GM19240 (cell line): Measurements from ENCODE around the gene SPATA2L.
"Not testable (repeated sequence)": the region's sequence is repeated elsewhere in the genome, so short reads cannot be mapped to it uniquely, and the experiment has no call there.

Experiments
- DNase-seq: peaks from one replicate; pipeline ENCODE4 v3.0.0; 2011; ENCODE audit warnings: low spot score; ENCODE audit not compliant: insufficient read length

SPATA2L gene

DNA sequence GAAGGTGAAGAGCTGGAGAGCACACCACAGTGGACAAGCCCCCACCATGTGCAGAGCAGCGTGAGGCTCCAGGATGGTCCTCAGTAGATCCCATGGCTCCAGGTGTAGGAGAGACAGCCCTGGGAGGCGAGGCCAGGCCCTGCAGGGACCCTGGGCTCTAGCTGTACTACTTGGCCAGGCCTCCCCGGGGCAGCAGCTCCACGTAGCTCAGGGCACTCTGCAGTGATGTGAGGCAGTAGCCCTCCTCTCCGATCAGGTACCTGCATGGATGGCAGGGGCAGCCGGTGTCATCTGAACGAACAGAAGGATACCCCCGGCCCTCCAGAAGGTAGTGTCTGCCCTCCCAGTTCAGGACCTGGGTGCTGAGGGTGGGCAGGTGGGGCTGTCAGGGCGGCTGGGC lies 6.2 kb upstream of the SPATA2L start:
- no peak for DNase-seq

DNA sequence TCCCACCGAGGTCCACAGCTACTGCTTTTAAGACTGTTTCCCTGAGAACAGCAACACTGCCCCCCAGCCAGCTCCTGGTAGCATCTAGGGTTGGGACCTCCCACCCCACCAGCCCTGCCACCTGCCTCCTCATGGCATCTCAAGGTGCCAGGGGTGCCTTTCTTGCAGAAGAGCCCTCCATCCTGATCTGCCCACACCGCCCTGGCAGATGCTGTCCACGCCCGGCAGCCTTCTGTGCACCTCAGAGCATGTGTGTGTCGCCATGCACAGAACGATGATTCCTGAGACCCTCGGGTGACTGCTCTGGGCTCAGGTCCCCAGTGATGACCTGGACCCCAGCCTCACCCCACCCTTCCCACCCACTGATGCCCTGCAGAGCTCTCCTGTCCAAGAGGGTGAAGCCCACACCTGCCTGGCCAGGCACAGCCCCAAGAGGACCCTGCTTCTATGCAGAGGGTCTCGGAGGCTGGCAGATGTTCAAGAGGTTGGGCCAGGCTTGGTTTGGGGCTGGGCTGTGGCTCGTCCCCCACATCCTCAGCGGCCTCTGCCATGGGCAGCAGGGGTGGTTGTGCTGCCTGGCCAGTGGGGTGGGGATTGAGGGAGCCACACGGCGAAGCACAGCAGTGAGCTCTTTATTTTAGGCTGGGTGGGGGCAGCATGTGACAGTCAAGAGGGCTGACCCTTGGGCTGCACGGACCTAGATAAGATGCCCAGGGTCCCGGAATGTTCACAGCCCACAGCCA lies 5.2 kb upstream of the SPATA2L start:
- no peak for DNase-seq

DNA sequence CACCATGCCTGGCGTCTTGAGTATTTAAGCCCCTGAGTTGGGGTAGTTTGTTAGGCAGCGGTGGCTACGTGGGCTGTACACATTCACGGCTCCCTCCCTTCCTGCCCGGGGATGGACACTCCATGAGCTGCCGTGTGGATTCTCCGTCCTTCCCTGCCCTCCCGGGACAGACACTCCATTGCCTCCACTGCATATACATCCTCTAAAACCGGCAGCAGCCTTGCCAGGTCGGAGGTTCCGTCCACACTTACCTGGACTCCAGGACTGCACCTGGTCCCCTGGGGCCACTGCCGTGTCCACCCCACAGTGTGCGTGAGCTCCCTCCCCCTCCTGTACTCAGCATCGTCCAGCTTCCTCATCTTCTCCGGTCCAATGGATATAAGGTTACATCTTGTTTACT lies 3.5 kb upstream of the SPATA2L start:
- no peak for DNase-seq

DNA sequence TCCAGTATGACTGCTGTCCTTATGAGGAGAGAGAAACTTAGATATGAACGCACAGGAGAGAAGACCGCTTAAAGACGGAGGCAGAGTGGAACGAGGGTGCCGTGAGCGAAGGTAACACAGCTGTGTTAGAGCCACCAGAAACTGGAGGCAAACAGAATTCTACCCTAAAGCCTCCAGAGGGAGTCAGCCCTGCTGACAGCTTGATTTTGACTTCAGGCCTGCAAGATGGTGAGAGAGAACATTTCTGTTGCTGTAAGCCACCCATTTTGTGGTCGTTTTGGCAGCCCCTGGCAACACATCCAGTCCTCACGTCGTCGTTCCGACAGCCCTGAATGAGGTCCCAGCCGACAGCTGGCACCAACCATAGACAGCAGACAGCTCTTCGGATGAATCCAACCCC lies 2.8 kb upstream of the SPATA2L start:
- DNase-seq = no peak

DNA sequence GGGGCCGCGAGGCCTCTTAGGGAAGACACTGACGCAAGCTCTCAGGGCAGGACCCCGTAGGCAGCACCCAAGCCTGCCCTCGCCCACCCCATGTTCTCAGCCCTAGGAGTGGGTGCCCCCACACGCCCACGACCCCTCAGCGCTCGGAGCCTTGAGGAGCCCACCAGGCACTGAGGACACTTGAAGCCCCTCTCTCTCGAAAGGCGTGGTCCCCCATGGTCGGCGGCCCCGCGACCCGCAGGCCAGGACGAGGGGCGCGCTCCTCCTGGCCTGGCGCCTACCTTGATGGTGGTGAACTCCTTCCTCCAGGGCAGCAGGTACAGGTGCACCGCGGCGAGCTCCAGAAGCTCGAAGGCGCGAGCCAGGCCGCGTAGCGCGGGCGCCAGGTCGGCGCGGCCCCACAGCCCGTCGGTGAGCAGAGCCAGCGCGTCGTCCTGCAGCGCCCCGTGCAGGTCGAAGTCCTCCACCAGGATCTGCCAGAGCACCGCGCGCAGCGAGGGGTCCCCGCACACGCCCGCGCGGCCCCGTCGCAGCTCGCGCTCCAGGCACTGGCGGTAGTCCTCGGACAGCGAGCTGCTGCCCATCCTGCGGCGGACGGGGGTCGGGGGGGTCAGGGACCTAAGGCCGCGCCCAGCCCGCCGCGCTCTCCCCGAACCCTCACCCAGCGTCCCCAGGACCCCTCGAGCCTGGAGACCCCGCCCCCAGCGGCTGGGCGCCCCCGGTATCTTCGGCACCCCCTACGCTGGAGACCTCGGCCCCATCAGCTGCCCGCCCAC lies 668 bp downstream of the SPATA2L start:
- no peak for DNase-seq

DNA sequence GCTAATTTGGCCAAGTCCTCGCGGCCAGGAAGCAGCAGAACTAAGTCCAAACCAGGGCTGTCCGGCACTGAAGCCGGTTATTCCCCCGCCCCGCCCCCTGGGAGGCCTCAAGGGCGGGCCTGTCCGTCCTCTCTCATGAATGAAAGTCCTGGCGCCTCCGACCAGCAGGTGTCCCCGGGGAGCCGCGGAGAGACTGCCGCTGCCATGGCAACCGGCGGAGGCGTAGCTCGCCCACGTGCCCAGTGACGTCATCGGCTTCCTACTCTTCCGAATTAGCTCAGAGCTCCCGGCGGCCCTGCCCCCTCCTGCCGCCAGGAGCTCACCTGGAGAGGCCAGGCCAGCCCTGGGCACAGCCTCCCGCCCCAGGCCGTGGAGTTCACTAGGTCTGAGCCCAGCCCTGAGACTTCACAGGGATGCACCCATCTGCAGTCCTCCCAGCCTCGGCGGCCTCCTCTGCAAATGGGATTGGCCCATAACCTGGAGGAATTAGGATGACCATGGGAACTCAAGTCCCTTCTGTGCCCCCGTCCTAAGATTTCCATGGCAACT lies 1.3 kb downstream of the SPATA2L start:
- peak; percentile 99 for DNase-seq

DNA sequence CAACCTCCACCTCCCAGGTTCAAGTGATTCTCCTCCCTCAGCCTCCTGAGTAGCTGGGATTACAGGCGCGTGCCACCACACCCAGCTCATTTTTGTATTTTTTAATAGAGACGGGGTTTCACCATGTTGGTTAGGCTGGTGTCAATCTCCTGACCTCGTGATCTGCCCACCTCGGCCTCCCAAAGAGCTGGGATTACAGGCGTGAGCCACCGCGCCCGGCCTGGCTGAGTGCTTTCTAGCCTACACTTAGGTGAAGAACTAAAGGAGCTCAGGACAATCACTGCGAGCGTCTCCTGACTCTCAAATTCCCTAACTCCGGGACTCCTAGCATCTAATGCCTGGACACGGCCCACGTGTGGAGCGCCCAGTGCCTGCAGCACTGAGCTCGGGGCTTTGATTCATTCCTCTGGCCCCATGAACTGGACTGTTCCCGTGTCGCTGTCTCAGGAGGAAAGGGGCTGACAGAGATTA lies 1.8 kb downstream of the SPATA2L start:
- DNase-seq = not testable (repeated sequence)

DNA sequence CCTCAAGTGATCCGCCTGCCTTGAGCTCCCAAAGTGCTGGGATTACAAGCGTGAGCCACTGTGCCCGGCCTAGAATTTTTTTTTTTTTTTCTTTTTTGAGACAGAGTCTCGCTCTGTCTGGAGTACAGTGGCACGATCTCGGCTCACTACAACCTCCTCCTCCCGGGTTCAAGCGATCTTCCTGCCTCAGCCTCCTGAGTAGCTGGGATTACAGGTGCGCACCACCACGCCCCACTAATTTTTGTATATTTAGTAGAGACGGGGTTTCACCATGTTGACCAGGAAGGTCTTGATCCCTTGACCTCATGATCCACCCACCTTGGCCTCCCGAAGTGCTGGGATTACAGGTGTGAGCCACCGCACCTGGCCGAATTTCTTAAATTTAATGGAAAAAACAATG lies 2.8 kb downstream of the SPATA2L start:
- not testable (repeated sequence) for DNase-seq

DNA sequence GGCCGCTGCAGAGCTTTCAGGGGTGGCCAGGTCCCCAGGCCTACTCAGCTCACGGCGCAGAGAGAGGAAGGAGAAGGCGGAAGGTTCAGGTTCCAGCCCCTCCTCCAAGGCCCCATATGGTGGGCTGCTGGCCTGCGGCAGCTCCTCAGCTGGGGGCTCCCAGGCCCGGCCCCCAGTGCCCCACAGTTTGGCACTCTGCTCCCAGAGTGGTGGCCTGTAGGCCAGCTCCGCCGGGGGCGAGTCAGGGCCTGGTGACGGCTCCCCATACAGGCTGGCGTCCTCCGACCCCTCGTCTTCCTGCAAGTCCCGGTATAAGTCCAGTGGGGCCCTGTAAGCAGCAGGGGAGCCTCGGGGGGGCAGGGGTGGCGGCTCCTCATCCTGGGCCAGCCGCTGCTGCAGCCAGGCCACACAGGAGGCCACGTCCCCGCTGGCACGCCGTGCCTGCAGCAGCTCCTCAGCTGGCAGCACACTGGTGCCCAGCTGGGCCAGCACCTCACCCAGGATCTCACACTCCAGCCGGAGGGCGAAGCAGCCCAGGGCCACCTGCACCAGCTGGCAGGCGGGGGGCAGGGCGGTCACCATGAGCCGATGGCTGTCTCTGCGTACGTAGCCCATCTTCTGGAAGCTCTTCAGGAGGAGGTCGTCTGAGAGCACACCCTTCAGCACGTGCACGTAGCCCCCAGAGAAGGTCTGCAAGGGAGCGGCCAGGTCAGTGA lies 3.7 kb downstream of the SPATA2L start:
- DNase-seq = no peak

DNA sequence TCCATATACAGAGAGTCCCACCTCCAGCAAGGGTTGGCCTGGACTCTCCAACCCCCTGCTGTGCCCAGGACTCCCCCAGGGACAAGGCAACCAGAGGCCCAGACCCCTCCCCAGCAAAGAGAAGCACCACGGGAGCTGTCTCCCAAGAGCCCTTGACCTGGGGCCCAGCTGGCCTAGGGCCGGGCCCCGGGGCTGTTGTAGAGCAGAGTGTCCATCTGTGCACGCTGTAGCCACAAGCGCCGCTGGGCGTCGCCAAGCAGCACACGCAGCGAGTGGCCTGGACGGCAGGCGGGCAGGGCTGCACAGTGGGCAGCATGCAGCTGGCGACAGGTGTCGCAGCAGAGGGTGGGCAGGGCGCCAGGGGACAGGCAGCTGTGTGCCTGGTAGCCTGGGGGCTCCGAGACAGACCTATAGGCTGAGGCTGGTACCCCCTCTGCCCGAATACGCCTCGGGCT lies 4.3 kb downstream of the SPATA2L start:
- no peak for DNase-seq

DNA sequence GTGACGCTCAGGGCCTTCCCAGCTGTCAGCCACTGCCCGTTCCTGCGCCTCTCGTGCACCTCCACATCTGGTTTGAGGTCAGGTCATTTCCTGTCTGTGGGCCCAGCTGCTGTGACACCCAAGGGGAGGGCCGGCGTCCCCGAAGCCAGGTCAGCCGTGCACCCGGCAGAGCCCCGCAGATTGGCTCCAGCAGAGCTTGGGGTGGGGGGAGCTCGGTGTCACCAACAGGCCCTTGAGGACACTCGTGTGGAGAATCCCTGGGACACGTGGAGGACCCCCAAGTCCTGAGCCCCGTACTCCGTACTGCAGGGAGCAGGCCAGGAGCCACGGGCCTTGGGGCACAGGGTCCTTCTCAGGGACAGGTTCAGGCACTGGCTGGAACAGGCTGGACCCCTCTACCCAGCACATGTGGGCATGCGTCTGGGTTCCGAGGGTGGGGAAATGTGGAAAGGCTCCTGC lies 4.8 kb downstream of the SPATA2L start:
- no peak for DNase-seq

DNA sequence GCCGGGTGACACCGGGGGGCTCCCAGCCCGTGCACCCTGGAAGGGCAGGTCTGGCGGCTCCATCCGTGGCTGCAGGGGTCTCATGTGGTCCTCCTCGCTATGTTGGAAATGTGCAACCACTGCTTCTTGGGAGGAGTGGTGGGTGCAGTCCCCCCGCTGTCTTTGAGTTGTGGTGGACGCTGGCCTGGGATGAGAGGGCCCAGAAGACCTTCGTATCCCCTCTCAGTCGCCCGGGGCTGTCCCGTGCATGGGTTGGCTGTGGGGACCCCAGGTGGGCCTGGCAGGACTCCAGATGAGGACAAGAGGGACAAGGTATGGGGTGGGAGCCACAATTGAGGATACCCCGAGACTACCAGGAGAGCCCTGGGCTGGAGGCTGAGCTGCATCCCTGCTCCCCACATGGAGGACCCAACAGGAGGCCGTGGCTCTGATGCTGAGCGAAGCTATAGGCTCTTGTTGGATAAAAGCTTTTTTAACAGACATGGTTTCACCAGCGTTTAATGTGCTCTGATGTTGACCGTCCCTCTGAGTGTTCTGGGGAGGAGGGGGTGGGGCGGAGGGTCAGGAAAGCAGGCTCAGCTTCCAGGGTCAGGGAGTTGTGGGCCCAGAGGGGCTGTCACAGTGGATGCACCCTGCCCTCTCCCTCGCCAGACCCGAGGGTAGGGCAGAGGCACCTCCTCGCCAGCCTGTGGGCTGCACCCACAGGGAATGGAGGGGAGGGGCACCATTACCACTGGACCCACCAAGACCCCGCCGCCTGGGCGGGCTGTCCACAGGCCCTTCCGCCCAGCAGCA lies 5.4 kb downstream of the SPATA2L start:
- DNase-seq = no peak

DNA sequence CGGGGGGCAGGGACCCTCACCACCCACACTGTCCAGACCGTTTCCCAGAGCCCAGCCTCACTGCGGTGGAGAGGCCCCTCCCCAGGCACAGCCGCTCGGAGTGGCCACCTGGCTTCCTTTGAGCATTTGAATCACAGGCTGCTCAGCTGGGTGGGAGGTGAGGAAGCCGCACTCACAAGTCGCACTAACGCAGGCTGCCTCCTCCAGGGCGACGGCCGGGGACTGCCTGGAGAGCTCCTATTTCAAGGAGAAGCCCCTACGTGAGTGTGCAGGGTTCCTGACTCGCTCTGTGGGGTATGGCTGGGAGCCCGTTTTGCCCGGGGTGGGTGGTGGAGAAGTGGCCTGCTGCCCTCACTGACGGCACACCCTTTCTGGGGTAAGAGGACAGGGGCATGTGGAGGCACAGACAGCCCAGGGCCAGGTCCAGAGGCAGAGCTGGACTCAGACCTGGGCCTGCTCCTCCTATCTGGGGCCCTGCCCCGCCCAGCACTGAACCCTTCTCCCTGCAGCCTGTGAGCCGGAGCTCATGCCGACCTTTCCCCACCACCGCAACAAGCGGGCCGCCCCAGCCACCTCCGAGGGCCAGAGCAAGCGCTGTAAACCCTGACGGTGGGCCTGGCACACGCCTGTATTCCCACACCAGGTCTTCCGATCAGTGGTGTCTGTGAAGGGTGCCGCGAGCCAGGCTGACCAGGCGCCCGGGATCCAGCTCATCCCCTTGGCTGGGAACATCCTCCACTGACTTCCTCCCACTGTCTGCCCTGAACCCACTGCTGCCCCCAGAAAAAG lies 6.2 kb downstream of the SPATA2L start:
- DNase-seq = no peak

DNA sequence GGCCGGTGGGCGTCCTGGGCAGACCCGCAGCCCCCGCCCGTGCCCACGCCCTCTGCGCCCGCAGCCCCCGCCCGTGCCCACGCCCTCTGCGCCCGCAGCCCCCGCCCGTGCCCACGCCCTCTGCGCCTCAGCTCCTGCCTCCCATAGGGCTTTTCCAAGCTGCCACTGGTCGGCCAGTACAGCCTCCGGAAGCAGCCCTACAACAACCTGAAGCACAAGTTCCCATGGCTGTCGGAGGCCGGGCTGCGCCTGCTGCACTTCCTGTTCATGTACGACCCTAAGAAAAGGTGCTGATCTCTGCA lies 6.8 kb downstream of the SPATA2L start:
- DNase-seq = not testable (repeated sequence)

DNA sequence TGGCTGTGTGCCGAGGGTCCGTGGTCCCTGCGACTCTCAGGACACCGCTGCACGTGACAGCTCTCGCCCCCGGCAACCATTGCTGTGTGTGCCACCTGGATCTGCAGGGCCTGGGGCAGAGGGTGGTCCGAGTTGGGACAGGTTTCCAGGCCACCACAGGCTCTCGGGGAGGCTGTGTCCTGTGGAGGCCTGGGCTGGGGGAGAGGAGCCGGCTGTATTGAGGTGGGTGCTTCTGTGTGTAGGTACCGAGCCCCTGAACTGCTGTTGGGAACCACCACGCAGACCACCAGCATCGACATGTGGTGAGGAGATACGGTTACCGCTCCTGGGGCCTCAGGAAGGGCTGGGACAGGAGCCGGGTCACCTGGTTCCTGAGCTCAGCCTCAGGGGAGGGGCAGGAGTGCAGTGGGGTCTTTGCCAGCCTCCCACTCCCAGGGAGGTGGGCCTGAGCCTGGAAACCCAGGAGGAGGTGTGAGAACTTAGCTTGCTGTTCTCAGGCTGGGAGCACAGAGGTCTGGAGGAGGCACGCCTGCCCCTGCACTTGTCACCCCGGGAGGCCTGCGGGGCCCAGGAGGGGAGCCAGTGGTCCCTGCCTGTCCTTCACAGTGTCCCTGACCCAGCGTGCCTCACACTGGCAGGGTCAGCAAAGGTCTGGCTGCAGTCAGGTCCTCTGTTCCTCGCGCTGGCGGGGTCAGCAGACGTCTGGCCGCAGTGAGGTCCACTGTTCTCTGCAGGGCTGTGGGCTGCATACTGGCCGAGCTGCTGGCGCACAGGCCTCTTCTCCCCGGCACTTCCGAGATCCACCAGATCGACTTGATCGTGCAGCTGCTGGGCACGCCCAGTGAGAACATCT lies 7.3 kb downstream of the SPATA2L start:
- DNase-seq = no peak

DNA sequence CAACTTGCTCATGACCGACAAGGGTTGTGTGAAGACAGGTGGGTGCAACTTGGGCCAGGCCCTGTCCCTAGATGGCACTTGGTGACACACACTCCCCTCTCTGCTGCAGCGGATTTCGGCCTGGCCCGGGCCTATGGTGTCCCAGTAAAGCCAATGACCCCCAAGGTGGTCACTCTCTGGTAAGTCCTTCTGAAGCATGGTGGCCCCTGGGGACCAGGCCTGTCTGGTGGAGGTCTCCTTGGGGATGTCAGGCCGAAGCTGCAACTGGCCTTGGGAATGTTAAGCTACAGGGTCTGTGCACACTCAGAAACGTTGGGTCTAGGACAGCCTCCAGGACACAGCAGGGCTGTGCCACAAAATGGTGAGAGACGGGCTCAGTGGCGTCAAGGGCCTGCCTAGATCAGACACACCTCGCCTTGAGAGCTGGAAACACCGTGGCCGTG lies 8.2 kb downstream of the SPATA2L start:
- DNase-seq = no peak

DNA sequence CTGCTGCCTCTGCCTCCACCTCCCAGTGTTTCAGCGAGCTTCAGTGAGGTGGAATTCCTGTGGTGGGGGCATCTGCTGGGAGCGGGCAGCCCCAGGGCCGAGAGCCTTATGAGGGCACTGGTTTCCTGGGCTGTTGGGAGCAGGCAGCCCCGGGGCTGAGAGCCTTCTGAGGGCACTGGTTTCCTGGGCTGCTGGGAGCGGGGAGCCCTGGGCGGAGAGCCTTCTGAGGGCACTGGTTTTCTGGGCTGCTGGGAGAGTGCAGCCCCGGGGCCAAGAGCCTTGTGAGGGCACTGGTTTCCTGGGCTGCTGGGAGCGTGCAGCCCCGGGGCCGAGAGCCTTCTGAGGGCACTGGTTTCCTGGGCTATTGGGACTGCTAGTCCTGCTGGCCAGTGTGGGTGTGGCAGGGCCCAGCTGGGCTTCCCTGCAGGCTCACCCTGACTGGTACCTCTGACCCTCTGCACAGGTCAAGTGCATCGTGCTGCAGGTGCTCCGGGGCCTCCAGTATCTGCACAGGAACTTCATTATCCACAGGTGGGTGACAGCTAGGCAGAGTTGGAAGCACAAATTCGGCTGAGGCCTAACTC lies 9.4 kb downstream of the SPATA2L start:
- no peak for DNase-seq

DNA sequence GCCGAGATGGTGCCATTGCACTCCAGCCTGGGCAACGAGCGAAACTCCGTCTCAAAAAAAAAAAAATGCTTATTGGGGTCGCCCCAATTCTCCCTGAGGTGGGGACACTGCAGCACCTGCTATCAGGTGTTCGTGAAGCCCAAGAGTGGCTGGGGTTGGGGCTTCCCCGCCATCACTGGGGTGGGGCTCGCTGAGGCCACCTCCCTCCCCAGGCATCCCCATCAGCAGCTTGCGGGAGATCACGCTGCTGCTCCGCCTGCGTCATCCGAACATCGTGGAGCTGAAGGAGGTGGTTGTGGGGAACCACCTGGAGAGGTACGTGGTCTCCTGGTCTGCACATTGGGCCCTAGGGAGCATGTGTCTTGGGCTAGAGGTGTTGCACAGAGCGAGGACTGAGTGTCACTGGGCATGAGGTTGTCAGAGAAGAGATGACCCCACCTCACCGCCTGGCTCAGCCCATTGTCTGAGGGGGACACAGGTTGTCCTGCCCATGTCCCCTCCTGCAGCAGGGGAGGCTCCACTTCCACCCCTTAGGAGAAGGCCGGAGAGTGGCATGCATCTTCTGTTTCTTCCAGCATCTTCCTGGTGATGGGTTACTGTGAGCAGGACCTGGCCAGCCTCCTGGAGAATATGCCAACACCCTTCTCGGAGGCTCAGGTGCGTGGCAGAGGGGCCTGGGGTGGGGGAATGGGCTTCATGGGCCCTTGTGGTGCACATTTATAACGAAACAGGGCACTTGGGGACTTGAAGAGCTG lies 10.1 kb downstream of the SPATA2L start:
- DNase-seq = no peak
